NB4 (cell line): ENCODE results near the gene CACNA1D.

Experiments
- MAX ChIP-seq: IDR thresholded peaks from 2 replicates; pipeline ENCODE4 v1.6.1; 2011; ENCODE audit warnings: low read depth, low read length
- MYC ChIP-seq: IDR thresholded peaks from 2 replicates; pipeline ENCODE4 v1.6.1; 2011; ENCODE audit warnings: low read depth, low read length
- POLR2A ChIP-seq: IDR thresholded peaks from 2 replicates; pipeline ENCODE4 v1.6.1; 2011; ENCODE audit warnings: mild to moderate bottlenecking; ENCODE audit not compliant: insufficient read length; ENCODE audit errors: extremely low read depth
- TF ChIP-seq, protein P1 (sequence below): IDR thresholded peaks from one replicate; pipeline ENCODE4 v1.5.1; 2012; ENCODE audit warnings: low read depth, low read length

GRCh38 chr3:53799338-53799865, 305.0 kb downstream of the CACNA1D start:
- TF ChIP-seq, protein P1, sequence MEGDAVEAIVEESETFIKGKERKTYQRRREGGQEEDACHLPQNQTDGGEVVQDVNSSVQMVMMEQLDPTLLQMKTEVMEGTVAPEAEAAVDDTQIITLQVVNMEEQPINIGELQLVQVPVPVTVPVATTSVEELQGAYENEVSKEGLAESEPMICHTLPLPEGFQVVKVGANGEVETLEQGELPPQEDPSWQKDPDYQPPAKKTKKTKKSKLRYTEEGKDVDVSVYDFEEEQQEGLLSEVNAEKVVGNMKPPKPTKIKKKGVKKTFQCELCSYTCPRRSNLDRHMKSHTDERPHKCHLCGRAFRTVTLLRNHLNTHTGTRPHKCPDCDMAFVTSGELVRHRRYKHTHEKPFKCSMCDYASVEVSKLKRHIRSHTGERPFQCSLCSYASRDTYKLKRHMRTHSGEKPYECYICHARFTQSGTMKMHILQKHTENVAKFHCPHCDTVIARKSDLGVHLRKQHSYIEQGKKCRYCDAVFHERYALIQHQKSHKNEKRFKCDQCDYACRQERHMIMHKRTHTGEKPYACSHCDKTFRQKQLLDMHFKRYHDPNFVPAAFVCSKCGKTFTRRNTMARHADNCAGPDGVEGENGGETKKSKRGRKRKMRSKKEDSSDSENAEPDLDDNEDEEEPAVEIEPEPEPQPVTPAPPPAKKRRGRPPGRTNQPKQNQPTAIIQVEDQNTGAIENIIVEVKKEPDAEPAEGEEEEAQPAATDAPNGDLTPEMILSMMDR: no peak
- TF ChIP-seq POLR2A (no peak), MAX (no peak), MYC (no peak)
